Ovary (tissue), 9 donors: ENCODE results near the gene FXN. TPM values are rescaled to one million over a fixed set of nuclear protein-coding genes. Genes with fewer than 3 reads are reported as not detected.
"Not testable (repeated sequence)": the region's sequence is repeated elsewhere in the genome, so short reads cannot be mapped to it uniquely, and the experiment has no call there.

Experiments
- DNase-seq, 5 donors: peaks; one replicate each; pipeline ENCODE4 v3.0.0-alpha.2; 2019 to 2020
- H3K27ac ChIP-seq, 2 donors: fragments of 200-600 bp; one replicate each; pipeline versions ENCODE4 v1.5.1 to v1.8.0; 2019 to 2022
- H3K27me3 ChIP-seq: fragments of 200-600 bp; one replicate; pipeline ENCODE4 v1.8.0; 2022
- H3K36me3 ChIP-seq: fragments of 200-600 bp; sonication (generic); one replicate; pipeline ENCODE4 v1.5.1; 2019
- H3K4me1 ChIP-seq: one replicate; pipeline ENCODE4 v1.8.1; 2013; ENCODE audit warnings: mild to moderate bottlenecking, moderate library complexity; ENCODE audit not compliant: insufficient read depth
- H3K4me3 ChIP-seq: fragments of 200-600 bp; sonication (generic); one replicate; pipeline ENCODE4 v1.5.1; 2017
- H3K9me3 ChIP-seq, 2 donors: fragments of 200-600 bp in 1 of 2; sonication (generic) in 1 of 2; one replicate each; pipeline versions ENCODE4 v1.5.1 to v1.8.1; 2013 to 2019; ENCODE audit warnings: mild to moderate bottlenecking in 1 of 2, moderate library complexity in 1 of 2
- CTCF ChIP-seq, 3 donors: fragments of 450-650 bp in 2 of 3; fragments of 200-600 bp in 1 of 3; IDR thresholded peaks; one replicate each; pipeline versions ENCODE4 v1.5.1 to v1.8.0; 2016 to 2022; ENCODE audit warnings: antibody characterized with exemption in 3 of 3, mild to moderate bottlenecking in 1 of 3
- EP300 ChIP-seq: sonication (generic); formaldehyde crosslinking; IDR thresholded peaks from one replicate; pipeline ENCODE4 v1.6.1; 2017; ENCODE audit warnings: antibody characterized with exemption
- POLR2A ChIP-seq: fragments of 450-650 bp; IDR thresholded peaks from one replicate; pipeline ENCODE4 v1.6.1; 2017; ENCODE audit warnings: antibody characterized with exemption, mild to moderate bottlenecking, moderate library complexity
- WGBS, 3 donors: extraction: QIAGEN DNeasy Blood & Tissue Kit in 1 of 3; methylation state at CpG; one replicate each; pipeline versions ENCODE4 v1.1.5 to v1.1.7; 2013 to 2017; 5-methylcytosine and 5-hydroxymethylcytosine counted together
- intact Hi-C, 4 donors: fragments of 100-400 bp; cut with DNase I; formaldehyde crosslinking; loops; one replicate each; pipeline versions ENCODE4 v1.11.0 to v1.15.1; 2022 to 2023
- polyA plus RNA-seq, 2 donors: library from polyadenylated mRNA; stranded (reverse); fragments of 200-250 nt in 1 of 2; fragments of 350-450 nt in 1 of 2; fragmentation: Illumina TruSeq in 1 of 2; extraction: RNeasy Lipid Tissue Mini Kit (QIAGEN cat#74804) in 1 of 2; gene quantifications; one replicate each; pipeline ENCODE4 v1.2.3, GENCODE V29; 2013 to 2014
- total RNA-seq, 7 donors: library from RNA; depleted of rRNA in 2 of 7; stranded (reverse); fragments of >200 nt in 2 of 7; fragmentation: NEBNext Ultra II Directional in 3 of 7; extraction: Animal tissue kit (Norgen Biotek cat#: 25700) in 3 of 7; gene quantifications; one replicate each; pipeline versions ENCODE4 v1.1.0 to v1.2.4, GENCODE V29; 2016 to 2023
- donor health status: DM: no; HTN: no; CAD: no; lungs with moderate emphysema.
- donor health status: DM: no; HTN: no; CAD: no.
- donor health status: Bipolar disorder and iron deficiency.
- donor health status: DM: yes; HTN: yes; CAD: no.
- donor health status: DM: no; HTN: no; CAD: no.
- donor health status: DM: yes; HTN: yes; CAD: no.

Gene FXN
- total and polyA plus RNA-seq, 9 donors, result 4.5 to 29.2 (median 21.9) TPM

- 71 to 90% (median 85%) methylated on average over 4 of the region's 4 CpGs for WGBS, 3 donors
- no peaks in the 10 kb centered on the region for H3K9me3 ChIP-seq
- no peak overlapping the region for H3K4me3 ChIP-seq
- no peak for DNase-seq
- H3K27ac ChIP-seq, result no peak overlapping the region
- no peak for TF ChIP-seq POLR2A
- TF ChIP-seq CTCF (IDR thresholded peaks at IDR 0.05), result no peak
- TF ChIP-seq EP300, result no peak
- intact Hi-C loops, result no loop called here
- no peaks in the 10 kb centered on the region for H3K36me3 ChIP-seq
- H3K27me3 ChIP-seq, result no peaks in the 10 kb centered on the region
- H3K4me1 ChIP-seq, result no peaks in the 10 kb centered on the region
Observed at GRCh38 chr9:69109152-69109551, 73.6 kb downstream of the FXN start.

GRCh38 chr9:69112646-69113045 is 77.1 kb downstream of the FXN start:
- H3K27ac ChIP-seq, DNase-seq, H3K4me1 ChIP-seq, H3K27me3 ChIP-seq, H3K9me3 ChIP-seq, H3K36me3 ChIP-seq, intact Hi-C loops, H3K4me3 ChIP-seq: not testable (repeated sequence)
- 96 to 98% (median 97%) methylated on average over 17 of the region's 17 CpGs for WGBS, 3 donors

- intact Hi-C loops, result no loop called here
- Histone ChIP-seq H3K27ac (no peak overlapping the region), H3K36me3 (no peaks in the 10 kb centered on the region), H3K9me3 (no peaks in the 10 kb centered on the region), H3K4me1 (no peaks in the 10 kb centered on the region), H3K4me3 (no peak overlapping the region), H3K27me3 (no peaks in the 10 kb centered on the region)
- WGBS, 3 donors, result 46 to 81% (median 75%) methylated on average over 1 of the region's 1 CpG
- TF ChIP-seq CTCF (IDR thresholded peaks at IDR 0.05) (no peak), EP300 (no peak), POLR2A (no peak)
- no peak for DNase-seq
Observed at GRCh38 chr9:69115621-69116020, 80.1 kb downstream of the FXN start.

- Histone ChIP-seq H3K27me3 (no peaks in the 10 kb centered on the region), H3K4me1 (peaks cover 2% of the 10 kb centered on the region), H3K36me3 (no peaks in the 10 kb centered on the region), H3K27ac (no peak overlapping the region), H3K9me3 (no peaks in the 10 kb centered on the region), H3K4me3 (no peak overlapping the region)
- 87 to 96% (median 87%) methylated on average over 11 of the region's 11 CpGs for WGBS, 3 donors
- DNase-seq, result no peak
- TF ChIP-seq POLR2A (no peak), CTCF (IDR thresholded peaks at IDR 0.05) (no peak), EP300 (no peak)
- intact Hi-C loops, result no loop called here
Observed at GRCh38 chr9:69118656-69119055, 83.1 kb downstream of the FXN start.

GRCh38 chr9:69120380-69121154 is 85.0 kb downstream of the FXN start:
- H3K4me1 ChIP-seq, result peaks cover 2% of the 10 kb centered on the region
- intact Hi-C loops, result loop anchor here in 1 of 4 donors (10.0 kb wide), 1 partner anchor 74 kb away; no protein-coding TSS in a partner anchor
- no peaks in the 10 kb centered on the region for H3K9me3 ChIP-seq
- 48 to 55% (median 55%) methylated on average over 26 to 27 of the region's 27 CpGs for WGBS, 3 donors
- H3K36me3 ChIP-seq, result no peaks in the 10 kb centered on the region
- H3K27ac ChIP-seq, result peak overlapping the region in 1 of 2 donors; percentile 64
- no peaks in the 10 kb centered on the region for H3K27me3 ChIP-seq
- peak overlapping the region; percentile 70 for H3K4me3 ChIP-seq
- DNase-seq, result peak; percentile 39 to 55 (median 52)
- TF ChIP-seq EP300, result no peak
- no peak for TF ChIP-seq CTCF (IDR thresholded peaks at IDR 0.05)
- no peak for TF ChIP-seq POLR2A
